OCI-LY1 (cell line): ENCODE results near the gene IRX6.

ENCODE experiments used
- CTCF ChIP-seq: fragments of 200-600 bp; sonication (generic), shearing (Covaris generic); IDR thresholded peaks from 2 replicates; pipeline ENCODE4 v1.5.1; 2017; ENCODE audit warnings: mild to moderate bottlenecking, antibody characterized with exemption, low read length, moderate library complexity, mixed read lengths
- EZH2 ChIP-seq: fragments of 200-600 bp; sonication (generic), shearing (Covaris generic); IDR thresholded peaks from 2 replicates; pipeline ENCODE4 v1.8.0; 2017; ENCODE audit warnings: borderline replicate concordance, mixed run types, mild to moderate bottlenecking, antibody characterized with exemption, low read length, moderate library complexity, mixed read lengths

GRCh38 chr16:55285586-55285985 lies 38.4 kb upstream of the IRX6 start:
- TF ChIP-seq CTCF = no peak
- no peak for TF ChIP-seq EZH2
